Uterus (tissue), 4 donors: ENCODE measurements around the gene MYO19. TPM values are rescaled to one million over a fixed set of nuclear protein-coding genes. Genes with fewer than 3 reads are reported as not detected.

Source experiments
- DNase-seq, 2 donors: peaks; one replicate each; pipeline ENCODE4 v3.0.0-alpha.2; 2019 to 2020
- H3K27ac ChIP-seq, 2 donors: fragments of 200-600 bp; sonication (generic); 1 replicate in 1 of 2; 2 replicates in 1 of 2; pipeline ENCODE4 v1.5.1; 2016 to 2018
- H3K27me3 ChIP-seq, 2 donors: fragments of 200-600 bp; sonication (generic); one replicate each; pipeline ENCODE4 v1.5.1; 2018 to 2019; ENCODE audit warnings: control low read depth in 1 of 2
- H3K36me3 ChIP-seq, 2 donors: fragments of 200-600 bp; sonication (generic); one replicate each; pipeline ENCODE4 v1.5.1; 2019; ENCODE audit warnings: control low read depth in 1 of 2
- H3K4me1 ChIP-seq, 2 donors: fragments of 200-600 bp; sonication (generic); one replicate each; pipeline ENCODE4 v1.5.1; 2018 to 2019; ENCODE audit warnings: control low read depth in 1 of 2
- H3K4me3 ChIP-seq, 2 donors: fragments of 200-600 bp; sonication (generic); 1 replicate in 1 of 2; 2 replicates in 1 of 2; pipeline ENCODE4 v1.5.1; 2018 to 2019; ENCODE audit warnings: mild to moderate bottlenecking in 1 of 2
- H3K9me3 ChIP-seq, 2 donors: fragments of 200-600 bp; sonication (generic); one replicate each; pipeline ENCODE4 v1.5.1; 2019; ENCODE audit warnings: control low read depth in 1 of 2
- CTCF ChIP-seq, 4 experiments: fragments of 200-600 bp in 2 of 4; fragments of 450-650 bp in 2 of 4; sonication (generic) in 2 of 4; IDR thresholded peaks; one replicate each; pipeline ENCODE4 v1.5.1; 2016 to 2019; ENCODE audit warnings: antibody characterized with exemption in 4 of 4, mild to moderate bottlenecking in 2 of 4, moderate library complexity in 1 of 4
- POLR2A ChIP-seq, 2 donors: fragments of 450-650 bp; IDR thresholded peaks; one replicate each; pipeline ENCODE4 v1.6.1; 2016; ENCODE audit warnings: antibody characterized with exemption in 2 of 2, mild to moderate bottlenecking in 1 of 2, moderate library complexity in 1 of 2
- intact Hi-C: fragments of 100-400 bp; cut with DNase I; formaldehyde crosslinking; loops from one replicate; pipeline ENCODE4 v1.15.1; 2023; ENCODE audit warnings: low total_unique reads
- total RNA-seq, 4 donors: library from RNA; depleted of rRNA in 3 of 4; stranded (reverse); fragments of >200 nt in 3 of 4; gene quantifications; one replicate each; pipeline versions ENCODE4 v1.1.0 to v1.2.4, GENCODE V29; 2014 to 2023
- donor health status: DM: yes; HTN: yes; CAD: no.

The MYO19 gene
- total RNA-seq = 10 to 100 TPM in 3 of 4 donors, 1 to 10 TPM in 1; 7.9 to 69.7 (median 48.5) TPM

GRCh38 chr17:36534840-36535668 is at the start of gene MYO19, which contains the start of gene PIGW:
MYO19 (minus strand) TSS chr17:36534868; CDS start chr17:36532538, 2,330 bp downstream.
PIGW (plus strand) TSS chr17:36534987; CDS start chr17:36537102, 2,115 bp downstream.
- Histone ChIP-seq H3K9me3 (no peaks in the 10 kb centered on the region), H3K27ac (peak within 1 kb of the TSS; percentile 81 to 94), H3K27me3 (no peaks in the 10 kb centered on the region), H3K36me3 (no peaks in the 10 kb centered on the region), H3K4me3 (peak within 1 kb of the TSS; percentile 78 to 86), H3K4me1 (no peaks in the 10 kb centered on the region)
- intact Hi-C loops = no loop called here
- peak; percentile 78 to 88 for DNase-seq
- TF ChIP-seq CTCF (IDR thresholded peaks at IDR 0.05) = peak in 3 of 4 experiments; percentile 4 to 18 (median 11)
- TF ChIP-seq POLR2A (IDR thresholded peaks at IDR 0.05) = peak in 1 of 2 donors; percentile 90

- no peak for TF ChIP-seq POLR2A (IDR thresholded peaks at IDR 0.05)
- TF ChIP-seq CTCF (IDR thresholded peaks at IDR 0.05) = no peak
- no peaks in the 10 kb centered on the region for H3K27me3 ChIP-seq
- H3K4me1 ChIP-seq = no peaks in the 10 kb centered on the region
- H3K4me3 ChIP-seq = no peak overlapping the region
- no peaks in the 10 kb centered on the region for H3K36me3 ChIP-seq
- H3K27ac ChIP-seq = no peak overlapping the region
- H3K9me3 ChIP-seq = no peaks in the 10 kb centered on the region
- intact Hi-C loops = no loop called here
- DNase-seq = no peak
Observed at GRCh38 chr17:36583787-36584186, 49.1 kb upstream of the MYO19 start.

- no peak for DNase-seq
- TF ChIP-seq POLR2A (IDR thresholded peaks at IDR 0.05) = no peak
- no peak for TF ChIP-seq CTCF (IDR thresholded peaks at IDR 0.05)
- H3K4me1 ChIP-seq = no peaks in the 10 kb centered on the region
- no peaks in the 10 kb centered on the region for H3K9me3 ChIP-seq
- intact Hi-C loops = no loop called here
- no peak overlapping the region for H3K4me3 ChIP-seq
- H3K36me3 ChIP-seq = no peaks in the 10 kb centered on the region
- H3K27me3 ChIP-seq = no peaks in the 10 kb centered on the region
- H3K27ac ChIP-seq = no peak overlapping the region
Observed at GRCh38 chr17:36578671-36579070, 44.0 kb upstream of the MYO19 start.

GRCh38 chr17:36576793-36577192 is 42.1 kb upstream of the MYO19 start:
- intact Hi-C loops = no loop called here
- DNase-seq = no peak
- Histone ChIP-seq H3K4me3 (no peak overlapping the region), H3K9me3 (no peaks in the 10 kb centered on the region), H3K36me3 (no peaks in the 10 kb centered on the region), H3K4me1 (no peaks in the 10 kb centered on the region), H3K27me3 (no peaks in the 10 kb centered on the region), H3K27ac (no peak overlapping the region)
- TF ChIP-seq POLR2A (IDR thresholded peaks at IDR 0.05) (no peak), CTCF (IDR thresholded peaks at IDR 0.05) (no peak)

- intact Hi-C loops = no loop called here
- H3K36me3 ChIP-seq = no peaks in the 10 kb centered on the region
- H3K4me1 ChIP-seq = no peaks in the 10 kb centered on the region
- no peaks in the 10 kb centered on the region for H3K9me3 ChIP-seq
- no peaks in the 10 kb centered on the region for H3K27me3 ChIP-seq
- H3K4me3 ChIP-seq = no peak overlapping the region
- no peak for DNase-seq
- H3K27ac ChIP-seq = no peak overlapping the region
- no peak for TF ChIP-seq POLR2A (IDR thresholded peaks at IDR 0.05)
- no peak for TF ChIP-seq CTCF (IDR thresholded peaks at IDR 0.05)
Observed at GRCh38 chr17:36575028-36575427, 40.4 kb upstream of the MYO19 start.
